ENCODE results near the gene CNKSR1. TPM values are rescaled to one million over a fixed set of nuclear protein-coding genes. Genes with fewer than 3 reads are reported as not detected.

The CNKSR1 gene
- total RNA-seq, 2 experiments from 2014 or later = 2.3 to 3.6 TPM

DNA sequence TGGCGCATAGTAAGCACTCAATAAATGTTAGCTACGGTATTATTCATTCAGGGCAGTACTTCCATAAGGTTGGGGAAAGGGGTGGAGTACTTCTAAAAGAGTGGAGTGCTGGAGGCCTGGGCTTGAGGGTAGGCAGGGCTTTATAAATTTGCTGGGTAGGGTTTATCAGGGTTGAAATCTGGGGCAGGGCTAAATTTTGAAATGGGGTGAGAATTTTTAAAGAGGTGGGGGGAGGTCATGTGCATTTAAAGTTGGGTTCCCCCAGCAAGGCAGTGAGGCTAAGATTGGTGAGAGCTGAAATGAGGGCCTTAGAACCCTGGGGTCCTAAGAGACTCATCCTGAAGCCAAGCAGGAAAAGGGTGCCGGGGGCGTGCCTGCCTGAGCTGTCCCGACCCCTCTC lies 23.1 kb downstream of the CNKSR1 start:
- TF ChIP-seq, protein P1, sequence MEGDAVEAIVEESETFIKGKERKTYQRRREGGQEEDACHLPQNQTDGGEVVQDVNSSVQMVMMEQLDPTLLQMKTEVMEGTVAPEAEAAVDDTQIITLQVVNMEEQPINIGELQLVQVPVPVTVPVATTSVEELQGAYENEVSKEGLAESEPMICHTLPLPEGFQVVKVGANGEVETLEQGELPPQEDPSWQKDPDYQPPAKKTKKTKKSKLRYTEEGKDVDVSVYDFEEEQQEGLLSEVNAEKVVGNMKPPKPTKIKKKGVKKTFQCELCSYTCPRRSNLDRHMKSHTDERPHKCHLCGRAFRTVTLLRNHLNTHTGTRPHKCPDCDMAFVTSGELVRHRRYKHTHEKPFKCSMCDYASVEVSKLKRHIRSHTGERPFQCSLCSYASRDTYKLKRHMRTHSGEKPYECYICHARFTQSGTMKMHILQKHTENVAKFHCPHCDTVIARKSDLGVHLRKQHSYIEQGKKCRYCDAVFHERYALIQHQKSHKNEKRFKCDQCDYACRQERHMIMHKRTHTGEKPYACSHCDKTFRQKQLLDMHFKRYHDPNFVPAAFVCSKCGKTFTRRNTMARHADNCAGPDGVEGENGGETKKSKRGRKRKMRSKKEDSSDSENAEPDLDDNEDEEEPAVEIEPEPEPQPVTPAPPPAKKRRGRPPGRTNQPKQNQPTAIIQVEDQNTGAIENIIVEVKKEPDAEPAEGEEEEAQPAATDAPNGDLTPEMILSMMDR (IDR thresholded peaks at IDR 0.05) = no peak
- Histone ChIP-seq H3K27me3 (ENCODE audit: control insufficient read depth in 1 of 2, insufficient read depth in 2 of 2, low read length in 2 of 2) (no peaks in the 10 kb centered on the region), H3K9me3 (ENCODE audit: control insufficient read depth in 1 of 2, insufficient read depth in 1 of 2, low read length in 2 of 2) (no peaks in the 10 kb centered on the region), H3K27ac (ENCODE audit: low read depth in 1 of 2, low read length in 2 of 2) (no peak overlapping the region), H3K4me1 (ENCODE audit: insufficient read depth, low read length) (peaks cover 34% of the 10 kb centered on the region), H3K4me3 (ENCODE audit: low read length) (no peak overlapping the region), H3K36me3 (ENCODE audit: insufficient read depth, low read length) (no peaks in the 10 kb centered on the region)
- no peak overlapping the region for H3K27ac Mint-ChIP-seq
- POLR2A ChIA-PET = no interaction called here
- no peak for DNase-seq
- ATAC-seq (ENCODE audit: poor library complexity) = no peak
- H3K4me3 Mint-ChIP-seq = no peak overlapping the region
- H3K4me1 Mint-ChIP-seq (ENCODE audit: low read depth) = peaks cover 23% of the 10 kb centered on the region
- no peaks in the 10 kb centered on the region for H3K9me3 Mint-ChIP-seq
- H3K36me3 Mint-ChIP-seq (ENCODE audit: low read depth) = no peaks in the 10 kb centered on the region
- no peaks in the 10 kb centered on the region for H3K27me3 Mint-ChIP-seq
- CTCF ChIA-PET = interaction anchor here (0.9 to 3.0 kb wide), 2 partner anchors 31 to 34 kb away, joined by 4 to 17 read pairs; partner anchors contain the start of genes CEP85 and ZNF593
- intact Hi-C loops (cut with DNase I, micrococcal nuclease) = no loop called here

DNA sequence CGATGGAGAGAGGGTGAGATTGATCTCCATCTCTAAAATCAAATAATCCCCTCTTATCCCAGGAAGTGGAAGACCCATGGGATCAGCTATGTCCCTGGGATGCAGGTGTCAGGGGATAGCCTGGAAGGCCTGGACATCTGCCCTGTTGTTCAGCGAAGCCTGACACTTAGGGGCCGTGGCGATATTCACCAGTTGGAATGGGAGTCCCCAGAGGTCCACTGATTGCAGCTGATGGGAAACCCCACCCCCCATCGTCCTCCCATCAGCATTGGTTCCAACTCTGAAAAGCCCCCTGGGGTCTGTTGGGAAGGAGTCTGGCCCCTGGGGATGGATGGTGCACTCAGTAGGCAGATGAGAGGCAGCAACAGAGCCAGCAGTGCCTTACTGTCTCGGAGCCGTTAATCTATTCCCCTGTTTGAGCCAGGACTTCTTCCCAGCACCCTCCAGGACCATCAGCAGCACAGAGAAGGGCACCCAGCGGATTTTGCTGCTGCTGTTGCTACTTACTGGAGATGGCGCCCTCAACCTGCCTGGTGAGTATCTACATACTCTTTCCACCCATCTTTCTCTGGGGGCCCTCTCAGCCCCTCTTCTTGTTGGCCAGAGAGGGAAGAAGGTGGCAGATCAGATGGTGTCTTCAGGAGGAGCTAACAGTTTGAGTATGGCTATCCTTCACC lies 26.5 kb downstream of the CNKSR1 start:
- no peaks in the 10 kb centered on the region for H3K36me3 Mint-ChIP-seq (ENCODE audit: low read depth)
- no peak for DNase-seq
- no peaks in the 10 kb centered on the region for H3K36me3 ChIP-seq (ENCODE audit: insufficient read depth, low read length)
- H3K27me3 Mint-ChIP-seq = no peaks in the 10 kb centered on the region
- H3K27me3 ChIP-seq (ENCODE audit: control insufficient read depth in 1 of 2, insufficient read depth in 2 of 2, low read length in 2 of 2) = no peaks in the 10 kb centered on the region
- no peaks in the 10 kb centered on the region for H3K9me3 Mint-ChIP-seq
- POLR2A ChIA-PET = no interaction called here
- no peak overlapping the region for H3K27ac Mint-ChIP-seq
- H3K4me3 Mint-ChIP-seq = no peak overlapping the region
- TF ChIP-seq, protein P1 (IDR thresholded peaks at IDR 0.05) = no peak
- CTCF ChIA-PET = interaction anchor here (1.2 to 1.4 kb wide), 2 partner anchors 34 to 117 kb away, joined by 3 read pairs; partner anchors contain the start of gene ZNF593
- intact Hi-C loops (cut with DNase I, micrococcal nuclease) = no loop called here
- H3K4me3 ChIP-seq (ENCODE audit: low read length) = no peak overlapping the region
- no peak for ATAC-seq (ENCODE audit: poor library complexity)
- H3K27ac ChIP-seq (ENCODE audit: low read depth in 1 of 2, low read length in 2 of 2) = no peak overlapping the region
- H3K4me1 Mint-ChIP-seq (ENCODE audit: low read depth) = peaks cover 23% of the 10 kb centered on the region
- H3K4me1 ChIP-seq (ENCODE audit: insufficient read depth, low read length) = peaks cover 34% of the 10 kb centered on the region
- H3K9me3 ChIP-seq (ENCODE audit: control insufficient read depth in 1 of 2, insufficient read depth in 1 of 2, low read length in 2 of 2) = no peaks in the 10 kb centered on the region

DNA sequence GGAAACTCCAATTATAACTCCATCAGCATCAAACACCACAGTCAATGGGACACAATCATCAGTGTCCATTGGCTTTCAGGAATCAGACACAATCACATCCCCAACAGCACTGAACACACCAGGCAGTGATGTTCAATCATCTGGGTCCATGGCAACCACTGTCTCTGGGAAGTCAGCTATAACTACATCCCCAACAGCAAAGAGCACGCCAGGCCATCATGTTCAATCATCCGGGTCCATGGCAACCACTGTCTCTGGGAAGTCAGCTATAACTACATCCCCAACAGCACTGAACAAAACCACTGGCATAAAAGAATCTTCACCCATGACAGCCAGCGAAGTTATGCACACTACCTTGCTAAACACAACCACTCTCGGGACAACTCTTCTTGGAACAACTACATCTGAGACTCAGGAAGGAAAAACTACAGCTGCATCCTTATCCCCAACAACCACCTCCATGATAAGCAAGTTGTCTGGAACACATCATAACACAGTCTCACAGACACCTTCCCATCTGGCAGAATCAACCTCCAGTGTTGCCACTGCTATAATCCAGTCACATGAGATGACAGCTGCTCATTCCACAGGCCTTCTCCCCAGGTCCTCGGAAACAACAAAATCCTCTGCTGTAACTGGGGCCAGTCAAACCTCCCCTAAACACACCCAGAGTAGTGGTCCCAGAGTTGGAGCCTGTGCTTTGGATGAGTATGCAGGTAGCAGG lies 33.0 kb downstream of the CNKSR1 start:
- Histone ChIP-seq H3K4me3 (ENCODE audit: low read length) (no peak overlapping the region), H3K27ac (ENCODE audit: low read depth in 1 of 2, low read length in 2 of 2) (no peak overlapping the region), H3K9me3 (ENCODE audit: control insufficient read depth in 1 of 2, insufficient read depth in 1 of 2, low read length in 2 of 2) (no peaks in the 10 kb centered on the region), H3K36me3 (ENCODE audit: insufficient read depth, low read length) (no peaks in the 10 kb centered on the region), H3K4me1 (ENCODE audit: insufficient read depth, low read length) (no peaks in the 10 kb centered on the region), H3K27me3 (ENCODE audit: control insufficient read depth in 1 of 2, insufficient read depth in 2 of 2, low read length in 2 of 2) (no peaks in the 10 kb centered on the region)
- ATAC-seq (ENCODE audit: poor library complexity) = no peak
- Mint-ChIP-seq H3K9me3 (no peaks in the 10 kb centered on the region), H3K4me3 (no peak overlapping the region), H3K36me3 (ENCODE audit: low read depth) (no peaks in the 10 kb centered on the region), H3K27ac (no peak overlapping the region), H3K4me1 (ENCODE audit: low read depth) (no peaks in the 10 kb centered on the region), H3K27me3 (no peaks in the 10 kb centered on the region)
- no peak for DNase-seq
- intact Hi-C loops (cut with DNase I, micrococcal nuclease) = no loop called here
- CTCF ChIA-PET = interaction anchor here (0.8 to 1.9 kb wide), 4 partner anchors 8 to 207 kb away, joined by 3 to 6 read pairs (median 6); partner anchors contain the start of genes CEP85 and ZNF593
- POLR2A ChIA-PET = no interaction called here
- TF ChIP-seq, protein P1 (IDR thresholded peaks at IDR 0.05) = no peak
